Fibroblast of lung (primary cell): Measurements from ENCODE around the gene WIPF2. TPM values are rescaled to one million over a fixed set of nuclear protein-coding genes. Genes with fewer than 3 reads are reported as not detected.
A peak's percentile ranks its signal among the peaks of the same experiment; 100 is the strongest.

Experiments
- DNase-seq, 2 donors: peaks; one replicate each; pipeline versions ENCODE4 v3.0.0 to v3.0.0-alpha.2; 2010; ENCODE audit warnings: low read depth in 2 of 2
- H2AFZ ChIP-seq: 2 replicates; pipeline ENCODE4 v1.5.1; 2012; ENCODE audit warnings: low read length, control low read depth, inconsistent platforms
- H3K27ac ChIP-seq: 2 replicates; pipeline ENCODE4 v1.5.1; 2011; ENCODE audit warnings: low read length, control low read depth; ENCODE audit not compliant: insufficient read depth
- H3K27me3 ChIP-seq: 2 replicates; pipeline ENCODE4 v1.5.1; 2011; ENCODE audit warnings: mild to moderate bottlenecking, low read length; ENCODE audit not compliant: control insufficient read depth, insufficient read depth
- H3K36me3 ChIP-seq: 2 replicates; pipeline ENCODE4 v1.5.1; 2011; ENCODE audit warnings: low read length; ENCODE audit not compliant: control insufficient read depth, insufficient read depth
- H3K4me1 ChIP-seq: 2 replicates; pipeline ENCODE4 v1.5.1; 2011; ENCODE audit warnings: low read length; ENCODE audit not compliant: control insufficient read depth, insufficient read depth; ENCODE audit errors: extremely low read depth
- H3K4me2 ChIP-seq: 2 replicates; pipeline ENCODE4 v1.5.1; 2011; ENCODE audit warnings: low read length, control low read depth; ENCODE audit not compliant: insufficient read depth; ENCODE audit errors: extremely low read depth
- H3K4me3 ChIP-seq, 4 experiments: fragments of 200-600 bp in 1 of 4; sonication (generic) in 1 of 4; replicated peaks in 1 of 4; 2 replicates each; pipeline ENCODE4 v1.5.1; 2011 to 2016; ENCODE audit warnings: low read length in 4 of 4, low read depth in 3 of 4, mild to moderate bottlenecking in 3 of 4, control low read depth in 2 of 4, inconsistent platforms in 1 of 4, mixed read lengths in 1 of 4; ENCODE audit not compliant: insufficient read depth in 1 of 4; ENCODE audit errors: control extremely low read depth in 1 of 4
- H3K79me2 ChIP-seq: 2 replicates; pipeline ENCODE4 v1.5.1; 2012; ENCODE audit warnings: mild to moderate bottlenecking, low read length, inconsistent platforms; ENCODE audit not compliant: control insufficient read depth, insufficient read depth
- H3K9ac ChIP-seq: 2 replicates; pipeline ENCODE4 v1.5.1; 2011; ENCODE audit warnings: mild to moderate bottlenecking, low read length, control low read depth; ENCODE audit not compliant: insufficient read depth
- H3K9me3 ChIP-seq: 2 replicates; pipeline ENCODE4 v1.5.1; 2012; ENCODE audit warnings: low read depth, low read length; ENCODE audit not compliant: control insufficient read depth, insufficient read depth
- H4K20me1 ChIP-seq: 2 replicates; pipeline ENCODE4 v1.5.1; 2011; ENCODE audit warnings: low read length; ENCODE audit not compliant: control insufficient read depth, insufficient read depth; ENCODE audit errors: extremely low read depth
- CTCF ChIP-seq, 2 donors: IDR thresholded peaks in 1 of 2; conservative IDR thresholded peaks in 1 of 2; 1 replicate in 1 of 2; 2 replicates in 1 of 2; pipeline ENCODE4 v1.5.1; 2011 to 2012; ENCODE audit warnings: low read length in 2 of 2, control low read depth in 1 of 2, inconsistent platforms in 1 of 2, low read depth in 1 of 2, mild to moderate bottlenecking in 1 of 2
- EZH2 ChIP-seq: IDR thresholded peaks from 2 replicates; pipeline ENCODE4 v1.5.1; 2012; ENCODE audit warnings: low read length, control low read depth, mild to moderate bottlenecking; ENCODE audit errors: missing control alignments
- polyA plus RNA-seq, 2 donors: library from polyadenylated mRNA; depleted of rRNA in 1 of 2; stranded (reverse) in 1 of 2; unstranded in 1 of 2; fragments of >200 nt; gene quantifications; 2 replicates each; pipeline ENCODE4 v1.2.1, GENCODE V29; 2011 to 2012; ENCODE audit warnings: missing spikeins in 1 of 2
- total RNA-seq: library from RNA; depleted of rRNA; stranded (reverse); fragments of >200 nt; gene quantifications from 2 replicates; pipeline ENCODE4 v1.2.1, GENCODE V29; 2014

WIPF2 gene
- total and polyA plus RNA-seq, 2 donors (not counting 1 experiment from before 2014, with no cell fraction given) = 7.6 to 9.1 TPM

GRCh38 chr17:40286473-40286872 lies 67.4 kb downstream of the WIPF2 start:
- no peak for TF ChIP-seq EZH2
- no peak for TF ChIP-seq CTCF (conservative IDR thresholded peaks at IDR 0.05 in 1 of 2, IDR thresholded peaks at IDR 0.05 in 1 of 2; ENCODE audit: low read depth in 1 of 2, low read length in 2 of 2)
- H3K36me3 ChIP-seq = peaks cover 3% of the 10 kb centered on the region

GRCh38 chr17:40287159-40287493 lies 68.0 kb downstream of the WIPF2 start:
- peaks cover 22% of the 10 kb centered on the region for H3K4me1 ChIP-seq
- peak overlapping the region; percentile 61 for H3K4me2 ChIP-seq
- no peak overlapping the region for H3K27ac ChIP-seq
- peak overlapping the region in 1 of 4 experiments; percentile 43 for H3K4me3 ChIP-seq
- TF ChIP-seq CTCF (conservative IDR thresholded peaks at IDR 0.05 in 1 of 2, IDR thresholded peaks at IDR 0.05 in 1 of 2; ENCODE audit: low read depth in 1 of 2, low read length in 2 of 2) = no peak
- H3K9ac ChIP-seq = no peak overlapping the region
- H3K27me3 ChIP-seq = no peaks in the 10 kb centered on the region
- peaks cover 11% of the 10 kb centered on the region for H3K79me2 ChIP-seq
- H3K36me3 ChIP-seq = peaks cover 5% of the 10 kb centered on the region
- H3K9me3 ChIP-seq = no peaks in the 10 kb centered on the region
- H2AFZ ChIP-seq = no peak overlapping the region
- DNase-seq = no peak
- H4K20me1 ChIP-seq = no peaks in the 10 kb centered on the region

More at GRCh38 chr17:40286473-40286872, 67.4 kb downstream of the WIPF2 start:
- Histone ChIP-seq H3K4me2 (no peak overlapping the region), H3K27ac (no peak overlapping the region), H3K27me3 (no peaks in the 10 kb centered on the region), H2AFZ (no peak overlapping the region), H3K4me3 (no peak overlapping the region), H3K9ac (no peak overlapping the region), H3K4me1 (peaks cover 22% of the 10 kb centered on the region), H4K20me1 (no peaks in the 10 kb centered on the region), H3K79me2 (peaks cover 11% of the 10 kb centered on the region), H3K9me3 (no peaks in the 10 kb centered on the region)
- DNase-seq = no peak

GRCh38 chr17:40287494-40288369 lies 68.6 kb downstream of the WIPF2 start, which contains the start of gene CDC6:
Gene CDC6, plus strand, starts transcription at chr17:40287879. Its CDS starts 1,542 bp downstream, at chr17:40289421.
- H4K20me1 ChIP-seq = no peaks in the 10 kb centered on the region
- peaks cover 22% of the 10 kb centered on the region for H3K4me1 ChIP-seq
- H3K36me3 ChIP-seq = peaks cover 5% of the 10 kb centered on the region
- H3K9me3 ChIP-seq = no peaks in the 10 kb centered on the region
- no peak for TF ChIP-seq CTCF (conservative IDR thresholded peaks at IDR 0.05 in 1 of 2, IDR thresholded peaks at IDR 0.05 in 1 of 2; ENCODE audit: low read depth in 1 of 2, low read length in 2 of 2)
- TF ChIP-seq EZH2 = no peak
- peak within 1 kb of the TSS; percentile 63 for H3K9ac ChIP-seq
- DNase-seq = peak; percentile 98 to 99
- no peaks in the 10 kb centered on the region for H3K27me3 ChIP-seq
- peak within 1 kb of the TSS; percentile 68 to 78 (median 76) for H3K4me3 ChIP-seq
- peak within 1 kb of the TSS; percentile 91 for H3K27ac ChIP-seq
- H2AFZ ChIP-seq = peak within 1 kb of the TSS; percentile 6
- H3K4me2 ChIP-seq = peak within 1 kb of the TSS; percentile 96
- H3K79me2 ChIP-seq = peaks cover 11% of the 10 kb centered on the region
